HCT116 (cell line): ENCODE measurements around the gene ASB8.

Experiments used
- POLR2A ChIP-seq: IDR thresholded peaks from 2 replicates; pipeline ENCODE4 v1.7.0; 2011; ENCODE audit warnings: borderline replicate concordance; ENCODE audit not compliant: insufficient read depth, insufficient read length; ENCODE audit errors: extremely low read depth
- TF ChIP-seq, protein P1 (sequence below), 3 experiments: fragments of 200-600 bp in 1 of 3; sonication (generic) in 1 of 3; IDR thresholded peaks in 2 of 3; conservative IDR thresholded peaks in 1 of 3; 2 replicates each; pipeline ENCODE4 v1.5.1; 2012 to 2017; ENCODE audit warnings: low read depth in 2 of 3, low read length in 2 of 3, antibody characterized with exemption in 1 of 3, borderline replicate concordance in 1 of 3, control low read depth in 1 of 3, mild to moderate bottlenecking in 1 of 3, mixed read lengths in 1 of 3, mixed run types in 1 of 3, moderate library complexity in 1 of 3; ENCODE audit not compliant: insufficient read depth in 1 of 3
- TF ChIP-seq, protein P2 (sequence below): IDR thresholded peaks from 2 replicates; pipeline ENCODE4 v1.6.1; 2012; ENCODE audit warnings: low read depth

DNA sequence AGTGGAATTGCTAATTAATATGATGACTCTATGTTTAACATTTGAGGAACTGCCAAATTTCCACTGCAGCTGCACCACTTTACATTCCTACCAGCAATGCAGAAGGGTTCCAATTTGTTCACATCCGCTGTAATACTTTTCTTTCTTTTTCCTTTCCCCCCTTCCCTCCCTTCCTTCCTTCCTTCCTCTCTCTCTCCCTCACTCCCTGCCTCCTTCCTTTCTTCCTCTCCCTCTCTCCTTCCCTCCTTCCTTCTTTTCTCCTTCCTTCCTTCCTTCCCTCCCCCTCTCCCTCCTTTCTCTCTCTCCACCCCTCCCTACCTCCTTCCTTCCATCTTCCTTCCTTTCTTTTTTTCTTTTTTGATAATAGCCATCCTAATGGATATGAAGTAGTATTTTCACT lies 41.4 kb downstream of the ASB8 start:
- no peak for TF ChIP-seq POLR2A
- TF ChIP-seq, protein P1, sequence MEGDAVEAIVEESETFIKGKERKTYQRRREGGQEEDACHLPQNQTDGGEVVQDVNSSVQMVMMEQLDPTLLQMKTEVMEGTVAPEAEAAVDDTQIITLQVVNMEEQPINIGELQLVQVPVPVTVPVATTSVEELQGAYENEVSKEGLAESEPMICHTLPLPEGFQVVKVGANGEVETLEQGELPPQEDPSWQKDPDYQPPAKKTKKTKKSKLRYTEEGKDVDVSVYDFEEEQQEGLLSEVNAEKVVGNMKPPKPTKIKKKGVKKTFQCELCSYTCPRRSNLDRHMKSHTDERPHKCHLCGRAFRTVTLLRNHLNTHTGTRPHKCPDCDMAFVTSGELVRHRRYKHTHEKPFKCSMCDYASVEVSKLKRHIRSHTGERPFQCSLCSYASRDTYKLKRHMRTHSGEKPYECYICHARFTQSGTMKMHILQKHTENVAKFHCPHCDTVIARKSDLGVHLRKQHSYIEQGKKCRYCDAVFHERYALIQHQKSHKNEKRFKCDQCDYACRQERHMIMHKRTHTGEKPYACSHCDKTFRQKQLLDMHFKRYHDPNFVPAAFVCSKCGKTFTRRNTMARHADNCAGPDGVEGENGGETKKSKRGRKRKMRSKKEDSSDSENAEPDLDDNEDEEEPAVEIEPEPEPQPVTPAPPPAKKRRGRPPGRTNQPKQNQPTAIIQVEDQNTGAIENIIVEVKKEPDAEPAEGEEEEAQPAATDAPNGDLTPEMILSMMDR (IDR thresholded peaks at IDR 0.05 in 2 of 3, conservative IDR thresholded peaks at IDR 0.05 in 1 of 3; ENCODE audit: borderline replicate concordance in 1 of 3, insufficient read depth in 1 of 3, low read depth in 2 of 3, low read length in 2 of 3), result no peak
- TF ChIP-seq, protein P2, sequence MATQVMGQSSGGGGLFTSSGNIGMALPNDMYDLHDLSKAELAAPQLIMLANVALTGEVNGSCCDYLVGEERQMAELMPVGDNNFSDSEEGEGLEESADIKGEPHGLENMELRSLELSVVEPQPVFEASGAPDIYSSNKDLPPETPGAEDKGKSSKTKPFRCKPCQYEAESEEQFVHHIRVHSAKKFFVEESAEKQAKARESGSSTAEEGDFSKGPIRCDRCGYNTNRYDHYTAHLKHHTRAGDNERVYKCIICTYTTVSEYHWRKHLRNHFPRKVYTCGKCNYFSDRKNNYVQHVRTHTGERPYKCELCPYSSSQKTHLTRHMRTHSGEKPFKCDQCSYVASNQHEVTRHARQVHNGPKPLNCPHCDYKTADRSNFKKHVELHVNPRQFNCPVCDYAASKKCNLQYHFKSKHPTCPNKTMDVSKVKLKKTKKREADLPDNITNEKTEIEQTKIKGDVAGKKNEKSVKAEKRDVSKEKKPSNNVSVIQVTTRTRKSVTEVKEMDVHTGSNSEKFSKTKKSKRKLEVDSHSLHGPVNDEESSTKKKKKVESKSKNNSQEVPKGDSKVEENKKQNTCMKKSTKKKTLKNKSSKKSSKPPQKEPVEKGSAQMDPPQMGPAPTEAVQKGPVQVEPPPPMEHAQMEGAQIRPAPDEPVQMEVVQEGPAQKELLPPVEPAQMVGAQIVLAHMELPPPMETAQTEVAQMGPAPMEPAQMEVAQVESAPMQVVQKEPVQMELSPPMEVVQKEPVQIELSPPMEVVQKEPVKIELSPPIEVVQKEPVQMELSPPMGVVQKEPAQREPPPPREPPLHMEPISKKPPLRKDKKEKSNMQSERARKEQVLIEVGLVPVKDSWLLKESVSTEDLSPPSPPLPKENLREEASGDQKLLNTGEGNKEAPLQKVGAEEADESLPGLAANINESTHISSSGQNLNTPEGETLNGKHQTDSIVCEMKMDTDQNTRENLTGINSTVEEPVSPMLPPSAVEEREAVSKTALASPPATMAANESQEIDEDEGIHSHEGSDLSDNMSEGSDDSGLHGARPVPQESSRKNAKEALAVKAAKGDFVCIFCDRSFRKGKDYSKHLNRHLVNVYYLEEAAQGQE, result no peak
